ENCODE results near the gene TIMM44. TPM values are rescaled to one million over a fixed set of nuclear protein-coding genes. Genes with fewer than 3 reads are reported as not detected.
A peak's percentile ranks its signal among the peaks of the same experiment; 100 is the strongest.

The TIMM44 gene
- total and polyA plus RNA-seq, 7 experiments from 2014 or later = 16.7 to 97.6 (median 67.5) TPM

DNA sequence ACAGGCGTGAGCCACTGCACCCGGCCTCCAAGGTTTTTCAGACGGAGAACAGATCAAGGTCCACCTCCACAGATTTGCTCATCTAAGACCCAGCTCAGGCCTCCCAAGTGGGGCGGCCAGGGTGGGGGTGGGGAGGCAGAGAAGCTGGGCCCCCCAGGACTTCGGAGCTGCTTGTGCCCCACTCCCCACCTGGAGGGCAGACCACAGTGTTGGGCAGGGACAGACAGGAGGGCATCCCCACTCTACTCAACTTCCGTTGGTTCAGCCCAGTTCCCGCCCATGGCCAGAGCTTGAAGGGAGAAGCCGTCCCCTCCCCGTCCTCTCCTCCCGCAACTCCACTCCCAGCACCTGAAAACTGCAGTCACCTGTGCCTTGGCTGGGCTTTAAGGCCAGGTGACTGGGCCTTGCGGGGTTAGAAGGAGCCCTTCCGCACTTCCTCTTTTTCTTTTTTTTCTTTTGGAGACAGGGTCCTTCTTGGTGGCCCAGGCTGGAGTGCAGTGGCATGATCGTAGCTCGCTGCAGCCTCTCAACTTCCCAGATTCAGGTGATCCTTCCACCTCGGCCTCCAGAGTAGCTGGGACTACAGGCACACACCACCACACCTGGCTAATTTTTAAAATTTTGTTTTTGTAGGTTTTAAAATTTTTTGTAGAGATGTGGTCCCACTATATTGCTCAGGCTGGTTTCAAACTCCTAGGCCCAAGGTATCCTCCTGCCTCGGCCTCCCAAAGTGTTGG, 55.9 kb downstream of the TIMM44 start:
- Mint-ChIP-seq H3K4me3 (no peak overlapping the region), H3K4me1 (peaks cover 0 to 5% (median 0%) of the 10 kb centered on the region in 7 donors), H3K27me3 (peaks cover 5 to 26% (median 17%) of the 10 kb centered on the region in 5 donors), H3K36me3 (no peaks in the 10 kb centered on the region), H3K9me3 (peaks cover 0 to 1% (median 0%) of the 10 kb centered on the region in 11 donors), H3K27ac (no peak overlapping the region)
- ATAC-seq (no peak), DNase-seq (no peak)
- Histone ChIP-seq H3K36me3 (ENCODE audit: control insufficient read depth in 2 of 3, insufficient read depth in 3 of 3, low read length in 3 of 3) (no peaks in the 10 kb centered on the region), H3K4me1 (ENCODE audit: control insufficient read depth in 2 of 2, insufficient read depth in 2 of 2, low read length in 2 of 2) (no peaks in the 10 kb centered on the region), H3K9me3 (ENCODE audit: control insufficient read depth in 2 of 3, low read length in 3 of 3) (no peaks in the 10 kb centered on the region), H3K4me3 (ENCODE audit: low read length) (no peak overlapping the region), H3K27ac (ENCODE audit: low read depth, low read length) (no peak overlapping the region), H3K27me3 (ENCODE audit: control insufficient read depth in 2 of 2, insufficient read depth in 2 of 2, low read length in 2 of 2) (peaks cover 0 to 3% of the 10 kb centered on the region in 2 donors)
- ChIA-PET CTCF (no interaction called here), POLR2A (interaction anchor here (1.0 kb wide), 1 partner anchor 12 kb away, joined by 3 read pairs; no protein-coding TSS in a partner anchor)
- intact Hi-C loops (cut with micrococcal nuclease) = no loop called here

- Histone ChIP-seq H3K4me1 (ENCODE audit: control insufficient read depth in 2 of 2, insufficient read depth in 2 of 2, low read length in 2 of 2) (no peaks in the 10 kb centered on the region), H3K36me3 (ENCODE audit: control insufficient read depth in 2 of 3, insufficient read depth in 3 of 3, low read length in 3 of 3) (no peaks in the 10 kb centered on the region), H3K27ac (ENCODE audit: low read depth, low read length) (no peak overlapping the region), H3K27me3 (ENCODE audit: control insufficient read depth in 2 of 2, insufficient read depth in 2 of 2, low read length in 2 of 2) (peaks cover 0 to 3% of the 10 kb centered on the region in 2 donors), H3K9me3 (ENCODE audit: control insufficient read depth in 2 of 3, low read length in 3 of 3) (no peaks in the 10 kb centered on the region), H3K4me3 (ENCODE audit: low read length) (no peak overlapping the region)
- DNase-seq (no peak), ATAC-seq (no peak)
- Mint-ChIP-seq H3K27ac (peak overlapping the region in 1 of 9 donors; percentile 14), H3K9me3 (peaks cover 0 to 1% (median 0%) of the 10 kb centered on the region in 11 donors), H3K4me1 (peaks cover 0 to 5% (median 0%) of the 10 kb centered on the region in 7 donors), H3K4me3 (no peak overlapping the region), H3K27me3 (peaks cover 5 to 20% (median 14%) of the 10 kb centered on the region in 5 donors), H3K36me3 (no peaks in the 10 kb centered on the region)
- POLR2A ChIA-PET = no interaction called here
- CTCF ChIA-PET = no interaction called here
- intact Hi-C loops (cut with micrococcal nuclease) = no loop called here
Measured at GRCh38 chr19:7885818-7886217, 57.6 kb downstream of the TIMM44 start.

- Mint-ChIP-seq H3K27me3 (peaks cover 5 to 12% (median 10%) of the 10 kb centered on the region in 5 donors), H3K4me3 (no peak overlapping the region), H3K36me3 (no peaks in the 10 kb centered on the region), H3K9me3 (peaks cover 0 to 1% (median 0%) of the 10 kb centered on the region in 11 donors), H3K27ac (no peak overlapping the region), H3K4me1 (peaks cover 0 to 5% (median 0%) of the 10 kb centered on the region in 7 donors)
- Histone ChIP-seq H3K4me3 (ENCODE audit: low read length) (no peak overlapping the region), H3K27ac (ENCODE audit: low read depth, low read length) (no peak overlapping the region), H3K9me3 (ENCODE audit: control insufficient read depth in 2 of 3, low read length in 3 of 3) (no peaks in the 10 kb centered on the region), H3K27me3 (ENCODE audit: control insufficient read depth in 2 of 2, insufficient read depth in 2 of 2, low read length in 2 of 2) (peaks cover 0 to 3% of the 10 kb centered on the region in 2 donors), H3K4me1 (ENCODE audit: control insufficient read depth in 2 of 2, insufficient read depth in 2 of 2, low read length in 2 of 2) (no peaks in the 10 kb centered on the region), H3K36me3 (ENCODE audit: control insufficient read depth in 2 of 3, insufficient read depth in 3 of 3, low read length in 3 of 3) (no peaks in the 10 kb centered on the region)
- POLR2A ChIA-PET = no interaction called here
- DNase-seq (no peak), ATAC-seq (no peak)
- intact Hi-C loops (cut with micrococcal nuclease) = no loop called here
- CTCF ChIA-PET = interaction anchor here (1.5 kb wide), 1 partner anchor 15 kb away, joined by 4 read pairs; no protein-coding TSS in a partner anchor
Measured at GRCh38 chr19:7883796-7884570, 59.5 kb downstream of the TIMM44 start.

DNA sequence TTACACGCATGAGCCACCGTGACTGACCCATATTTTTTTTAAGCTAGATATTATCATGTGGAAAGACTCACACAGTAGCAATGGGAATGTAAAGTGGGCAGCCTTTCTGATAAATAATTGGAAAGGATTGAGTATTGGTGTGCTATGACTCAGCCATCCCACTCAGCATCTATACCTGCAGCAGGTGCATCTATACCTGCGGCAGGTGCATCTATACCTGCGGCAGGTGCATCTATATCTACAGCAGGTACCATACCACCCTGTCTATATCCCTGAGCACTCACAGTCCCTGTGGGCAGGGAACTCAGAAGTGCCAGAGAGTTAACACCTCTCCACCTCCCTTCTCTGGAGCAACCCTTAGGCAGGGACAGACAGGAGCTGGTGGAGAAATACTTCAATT, 60.4 kb downstream of the TIMM44 start:
- POLR2A ChIA-PET = no interaction called here
- no peak overlapping the region for H3K4me3 Mint-ChIP-seq
- no peak overlapping the region for H3K27ac Mint-ChIP-seq

DNA sequence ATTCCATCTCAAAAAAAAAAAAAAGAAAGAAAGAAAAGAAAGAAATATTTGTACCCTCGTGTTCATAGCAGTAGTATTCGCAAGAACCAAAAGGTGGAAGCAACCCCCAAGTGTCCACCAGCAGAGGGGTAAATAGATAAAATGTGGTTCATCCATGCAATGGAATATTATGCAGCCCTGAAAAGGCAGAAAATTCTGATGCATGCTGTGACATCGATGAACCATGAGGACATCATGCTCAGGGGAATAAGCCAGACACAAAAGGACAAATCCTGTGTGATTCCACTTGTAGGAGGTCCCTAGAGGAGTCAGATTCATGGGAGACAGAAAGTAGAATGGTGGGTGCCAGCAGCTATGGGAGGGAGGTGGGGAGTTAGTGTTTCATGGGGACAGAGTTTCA, 61.6 kb downstream of the TIMM44 start:
- no peaks in the 10 kb centered on the region for H3K27me3 ChIP-seq (ENCODE audit: control insufficient read depth in 2 of 2, insufficient read depth in 2 of 2, low read length in 2 of 2)

More for the DNA sequence above, 60.4 kb downstream of the TIMM44 start:
- Mint-ChIP-seq H3K9me3 (peaks cover 0 to 1% (median 0%) of the 10 kb centered on the region in 11 donors), H3K27me3 (peaks cover 4 to 10% (median 8%) of the 10 kb centered on the region in 5 donors), H3K36me3 (no peaks in the 10 kb centered on the region), H3K4me1 (peaks cover 0 to 5% (median 0%) of the 10 kb centered on the region in 7 donors)
- H3K36me3 ChIP-seq (ENCODE audit: control insufficient read depth in 2 of 3, insufficient read depth in 3 of 3, low read length in 3 of 3) = no peaks in the 10 kb centered on the region
- DNase-seq (no peak), ATAC-seq (no peak)
- intact Hi-C loops (cut with micrococcal nuclease) = no loop called here
- H3K4me1 ChIP-seq (ENCODE audit: control insufficient read depth in 2 of 2, insufficient read depth in 2 of 2, low read length in 2 of 2) = no peaks in the 10 kb centered on the region
- peaks cover 0 to 3% of the 10 kb centered on the region in 2 donors for H3K27me3 ChIP-seq (ENCODE audit: control insufficient read depth in 2 of 2, insufficient read depth in 2 of 2, low read length in 2 of 2)
- CTCF ChIA-PET = interaction anchor here (0.6 to 1.5 kb wide), 2 partner anchors 14 to 32 kb away, joined by 3 to 4 read pairs; no protein-coding TSS in a partner anchor
- H3K27ac ChIP-seq (ENCODE audit: low read depth, low read length) = no peak overlapping the region
- H3K9me3 ChIP-seq (ENCODE audit: control insufficient read depth in 2 of 3, low read length in 3 of 3) = no peaks in the 10 kb centered on the region
- no peak overlapping the region for H3K4me3 ChIP-seq (ENCODE audit: low read length)

DNA sequence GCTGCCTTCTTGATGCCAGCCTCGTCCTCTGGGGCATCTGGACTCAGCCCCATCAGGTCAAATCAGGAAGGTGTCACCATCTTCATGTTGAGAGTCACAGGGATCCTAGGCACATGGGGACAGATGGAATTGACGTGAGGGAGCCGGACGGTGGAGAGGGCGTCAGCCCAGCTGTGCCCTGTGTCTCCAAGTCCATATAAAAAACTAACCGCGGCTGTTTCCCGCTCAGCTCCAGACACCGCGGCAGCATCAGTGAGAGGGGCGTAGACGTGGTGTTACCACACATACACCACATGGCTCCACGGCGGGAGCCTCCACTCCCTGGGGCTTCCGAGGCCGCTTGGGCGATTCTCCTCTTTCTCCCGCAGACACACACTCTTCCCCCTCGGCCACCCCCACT, 63.6 kb downstream of the TIMM44 start:
- H3K36me3 ChIP-seq (ENCODE audit: control insufficient read depth in 2 of 3, insufficient read depth in 3 of 3, low read length in 3 of 3) = no peaks in the 10 kb centered on the region
- no peak overlapping the region for H3K4me3 ChIP-seq (ENCODE audit: low read length)
- no peaks in the 10 kb centered on the region for H3K27me3 ChIP-seq (ENCODE audit: control insufficient read depth in 2 of 2, insufficient read depth in 2 of 2, low read length in 2 of 2)
- Mint-ChIP-seq H3K4me3 (no peak overlapping the region), H3K27me3 (peaks cover 0 to 20% (median 0%) of the 10 kb centered on the region in 5 donors), H3K9me3 (peaks cover 0 to 1% (median 0%) of the 10 kb centered on the region in 11 donors), H3K4me1 (peaks cover 0 to 5% (median 2%) of the 10 kb centered on the region in 7 donors), H3K27ac (no peak overlapping the region), H3K36me3 (no peaks in the 10 kb centered on the region)
- no peak for ATAC-seq
- ChIA-PET POLR2A (no interaction called here), CTCF (interaction anchor here (0.6 kb wide), 1 partner anchor 932 kb away, joined by 4 read pairs; no protein-coding TSS in a partner anchor)
- no peak for DNase-seq
- H3K9me3 ChIP-seq (ENCODE audit: control insufficient read depth in 2 of 3, low read length in 3 of 3) = no peaks in the 10 kb centered on the region
- H3K27ac ChIP-seq (ENCODE audit: low read depth, low read length) = no peak overlapping the region
- peaks cover 1 to 2% of the 10 kb centered on the region in 2 donors for H3K4me1 ChIP-seq (ENCODE audit: control insufficient read depth in 2 of 2, insufficient read depth in 2 of 2, low read length in 2 of 2)
- intact Hi-C loops (cut with micrococcal nuclease) = no loop called here

More for the DNA sequence above, 61.6 kb downstream of the TIMM44 start:
- H3K4me1 Mint-ChIP-seq = peaks cover 0 to 5% (median 0%) of the 10 kb centered on the region in 7 donors
- H3K27ac Mint-ChIP-seq = no peak overlapping the region
- no peak for DNase-seq
- no peaks in the 10 kb centered on the region for H3K36me3 Mint-ChIP-seq
- Histone ChIP-seq H3K27ac (ENCODE audit: low read depth, low read length) (no peak overlapping the region), H3K9me3 (ENCODE audit: control insufficient read depth in 2 of 3, low read length in 3 of 3) (no peaks in the 10 kb centered on the region), H3K36me3 (ENCODE audit: control insufficient read depth in 2 of 3, insufficient read depth in 3 of 3, low read length in 3 of 3) (no peaks in the 10 kb centered on the region), H3K4me1 (ENCODE audit: control insufficient read depth in 2 of 2, insufficient read depth in 2 of 2, low read length in 2 of 2) (no peaks in the 10 kb centered on the region), H3K4me3 (ENCODE audit: low read length) (no peak overlapping the region)
- intact Hi-C loops (cut with micrococcal nuclease) = no loop called here
- no peak for ATAC-seq
- POLR2A ChIA-PET = no interaction called here
- no peak overlapping the region for H3K4me3 Mint-ChIP-seq
- H3K27me3 Mint-ChIP-seq = peaks cover 0 to 4% (median 0%) of the 10 kb centered on the region in 5 donors
- CTCF ChIA-PET = interaction anchor here (1.7 kb wide), 1 partner anchor 13 kb away, joined by 6 read pairs; no protein-coding TSS in a partner anchor
- H3K9me3 Mint-ChIP-seq = peaks cover 0 to 1% (median 0%) of the 10 kb centered on the region in 11 donors
